H4 (cell line): ENCODE results near the gene ADGRF1. TPM values are rescaled to one million over a fixed set of nuclear protein-coding genes. Genes with fewer than 3 reads are reported as not detected.
"Not testable (repeated sequence)": the region's sequence is repeated elsewhere in the genome, so short reads cannot be mapped to it uniquely, and the experiment has no call there.

Experiments
- DNase-seq: peaks from one replicate; pipeline ENCODE4 v3.0.0-alpha.2; 2015; ENCODE audit warnings: low spot score
- total RNA-seq: library from RNA; depleted of rRNA; stranded (reverse); fragments of >200 nt; shearing (Covaris generic); gene quantifications from 2 replicates; pipeline ENCODE4 v1.2.3, GENCODE V29; 2014

The ADGRF1 gene
- total RNA-seq, 1 experiment from 2014 or later = 0.17 TPM

GRCh38 chr6:47022191-47022590, 19.9 kb downstream of the ADGRF1 start:
- no peak for DNase-seq

GRCh38 chr6:47019941-47020340, 22.2 kb downstream of the ADGRF1 start:
- DNase-seq = no peak

- DNase-seq = no peak
Measured at GRCh38 chr6:47016909-47017308, 25.2 kb downstream of the ADGRF1 start.

GRCh38 chr6:47016261-47016660, 25.9 kb downstream of the ADGRF1 start:
- peak; percentile 73 for DNase-seq

GRCh38 chr6:47014401-47014800, 27.7 kb downstream of the ADGRF1 start:
- DNase-seq = no peak

GRCh38 chr6:47009583-47009982, 32.5 kb downstream of the ADGRF1 start:
- DNase-seq = peak; percentile 26

- no peak for DNase-seq
Measured at GRCh38 chr6:47008397-47008763, 33.8 kb downstream of the ADGRF1 start.

- no peak for DNase-seq
Measured at GRCh38 chr6:47007657-47008396, 34.3 kb downstream of the ADGRF1 start.

GRCh38 chr6:47005486-47005885, 36.6 kb downstream of the ADGRF1 start:
- DNase-seq = no peak

GRCh38 chr6:47004463-47004862, 37.7 kb downstream of the ADGRF1 start:
- DNase-seq = no peak

- no peak for DNase-seq
Measured at GRCh38 chr6:47000842-47001241, 41.3 kb downstream of the ADGRF1 start.

GRCh38 chr6:46998436-46999017, 43.6 kb downstream of the ADGRF1 start:
- DNase-seq = no peak

- no peak for DNase-seq
Measured at GRCh38 chr6:46997646-46998045, 44.5 kb downstream of the ADGRF1 start.

- DNase-seq = no peak
Measured at GRCh38 chr6:46996860-46997641, 45.1 kb downstream of the ADGRF1 start.

GRCh38 chr6:46994933-46995332, 47.2 kb downstream of the ADGRF1 start:
- no peak for DNase-seq

- peak; percentile 66 for DNase-seq
Measured at GRCh38 chr6:46993846-46994245, 48.3 kb downstream of the ADGRF1 start.

- DNase-seq = not testable (repeated sequence)
Measured at GRCh38 chr6:46992391-46992790, 49.7 kb downstream of the ADGRF1 start.

- peak; percentile 67 for DNase-seq
Measured at GRCh38 chr6:46990818-46991510, 51.2 kb downstream of the ADGRF1 start.

GRCh38 chr6:46990031-46990644, 52.0 kb downstream of the ADGRF1 start:
- peak; percentile 24 for DNase-seq

GRCh38 chr6:46989398-46989797, 52.7 kb downstream of the ADGRF1 start:
- peak; percentile 40 for DNase-seq

- DNase-seq = peak; percentile 32
Measured at GRCh38 chr6:46985943-46986342, 56.2 kb downstream of the ADGRF1 start.

- peak; percentile 59 for DNase-seq
Measured at GRCh38 chr6:46983007-46983411, 59.1 kb downstream of the ADGRF1 start.
